GM21447 (cell line): ENCODE results near the gene IL6R.

Experiments used
- ATAC-seq: cut with Tn5 transposase; IDR thresholded peaks from one replicate; pipeline ENCODE4 v1.9.1; 2021; ENCODE audit not compliant: unreplicated experiment

IL6R gene

DNA sequence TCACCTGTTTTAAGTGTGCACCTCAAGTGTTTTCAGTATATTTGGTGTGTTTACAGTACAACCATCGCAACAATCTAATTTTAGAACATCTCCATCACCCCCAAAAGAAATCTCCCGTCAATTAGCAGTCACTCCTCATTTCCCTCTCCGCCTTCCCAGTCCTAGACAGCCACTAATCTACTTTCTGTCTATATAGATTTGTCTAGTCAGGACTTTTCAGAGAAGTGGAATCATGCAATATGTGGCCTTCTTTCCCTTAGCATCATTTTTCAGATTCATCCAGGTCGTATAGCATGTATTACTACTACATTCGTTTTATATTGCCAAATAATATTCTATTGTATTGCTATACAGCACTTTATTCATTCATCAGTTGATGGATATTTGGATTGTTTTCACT is 98.8 kb downstream of the IL6R start:
- ATAC-seq = no peak

DNA sequence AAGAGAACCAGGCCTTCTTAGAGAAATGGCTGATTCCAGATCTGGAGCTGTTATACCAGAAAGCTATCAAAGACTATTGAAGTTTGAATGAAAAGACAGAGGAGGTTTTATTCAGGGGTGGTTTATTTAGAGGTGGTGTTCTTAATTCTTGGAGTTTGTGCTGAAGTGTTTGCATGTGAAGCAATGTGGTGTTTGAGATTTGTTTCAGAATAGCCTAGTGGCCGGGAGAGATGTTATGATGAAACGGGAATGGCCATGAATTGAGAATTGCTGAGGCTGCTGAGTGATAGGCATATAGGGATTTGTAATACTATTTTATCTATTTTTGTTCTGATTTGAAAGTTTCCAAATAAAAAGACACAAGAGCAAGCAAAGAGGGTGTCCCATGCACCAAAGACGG is 107.6 kb downstream of the IL6R start:
- no peak for ATAC-seq

DNA sequence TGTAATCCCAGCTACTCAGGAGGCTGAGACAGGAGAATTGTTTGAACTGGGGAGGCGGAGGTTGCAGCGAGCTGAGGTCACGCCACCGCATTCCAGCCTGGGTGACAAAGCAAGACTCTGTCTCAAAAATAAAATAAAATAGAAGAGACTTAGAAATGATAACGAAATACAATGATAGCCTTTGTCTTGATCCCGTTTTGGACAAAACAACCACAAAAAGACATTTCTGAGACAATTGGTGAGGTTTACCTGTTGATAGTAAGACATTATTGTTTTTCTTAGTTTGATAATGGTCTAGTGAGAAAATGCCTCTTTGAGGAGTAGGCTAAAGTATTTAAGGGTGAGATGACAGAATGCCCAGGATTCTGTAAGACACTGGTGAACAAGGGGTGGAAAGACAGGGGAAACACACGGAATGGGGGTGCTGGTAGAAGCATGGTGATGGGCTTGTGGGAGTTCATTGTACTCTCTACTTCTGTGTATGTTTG is 109.0 kb downstream of the IL6R start:
- no peak for ATAC-seq

DNA sequence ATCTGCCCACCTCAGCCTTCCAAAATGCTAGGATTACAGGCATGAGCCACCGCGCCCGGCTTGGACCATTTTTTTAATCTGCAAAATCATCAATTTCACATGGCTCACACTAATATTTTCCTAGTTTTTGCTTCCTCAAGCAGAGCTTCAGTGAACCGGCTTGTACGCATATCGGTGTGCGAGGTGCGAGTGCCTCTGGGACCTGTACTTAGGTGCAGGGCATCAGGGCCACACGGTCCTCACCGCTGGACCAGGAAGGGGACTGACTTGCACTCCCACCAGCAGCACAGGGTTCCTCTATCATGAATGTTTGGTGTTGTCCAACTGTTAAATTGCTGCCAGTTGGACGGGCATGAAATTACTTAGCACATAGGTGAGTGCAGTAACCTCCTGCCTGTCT is 112.5 kb downstream of the IL6R start:
- ATAC-seq = no peak
